HepG2 (cell line): ENCODE data around the gene ATP23.

Source experiments
- AGO2 ChIP-seq: fragments of 200-400 bp; formaldehyde crosslinking; optimal IDR thresholded peaks from 2 replicates; pipeline ENCODE3; 2017; ENCODE audit warnings: mild to moderate bottlenecking, low read depth, low read length, moderate library complexity
- CTCF ChIP-seq: sonication (generic); formaldehyde crosslinking; IDR thresholded peaks from 2 replicates; pipeline ENCODE4 v1.5.0; 2020; ENCODE audit warnings: mild to moderate bottlenecking, missing genetic modification reagents, moderate library complexity
- JUND ChIP-seq: sonication (generic); formaldehyde crosslinking; IDR thresholded peaks from 2 replicates; pipeline ENCODE4 v1.8.0; 2022; ENCODE audit warnings: mild to moderate bottlenecking, missing genetic modification reagents
- MAX ChIP-seq: IDR thresholded peaks from 2 replicates; pipeline ENCODE4 v1.6.1; 2012; ENCODE audit warnings: inconsistent platforms
- PAX8 ChIP-seq: sonication (generic); formaldehyde crosslinking; IDR thresholded peaks from 2 replicates; pipeline ENCODE4 v1.8.0; 2022; ENCODE audit warnings: mild to moderate bottlenecking, missing genetic modification reagents, borderline replicate concordance
- ZNF484 ChIP-seq: sonication (generic); formaldehyde crosslinking; IDR thresholded peaks from 2 replicates; pipeline ENCODE4 v1.5.1; 2020; ENCODE audit warnings: mild to moderate bottlenecking, low read depth, missing genetic modification reagents, borderline replicate concordance

GRCh38 chr12:57940915-57941164 is 527 bp upstream of the ATP23 start:
- TF ChIP-seq AGO2, result no peak
- no peak for TF ChIP-seq CTCF (CRISPR knock-in tag)
- no peak; the same call in 1 of the 2 replicates for TF ChIP-seq MAX
- no peak for TF ChIP-seq JUND
- TF ChIP-seq PAX8 (CRISPR knock-in tag), result no peak
- no peak for TF ChIP-seq ZNF484 (CRISPR knock-in tag)
